Measurements from ENCODE around the gene SLC1A2.

The SLC1A2 gene

DNA sequence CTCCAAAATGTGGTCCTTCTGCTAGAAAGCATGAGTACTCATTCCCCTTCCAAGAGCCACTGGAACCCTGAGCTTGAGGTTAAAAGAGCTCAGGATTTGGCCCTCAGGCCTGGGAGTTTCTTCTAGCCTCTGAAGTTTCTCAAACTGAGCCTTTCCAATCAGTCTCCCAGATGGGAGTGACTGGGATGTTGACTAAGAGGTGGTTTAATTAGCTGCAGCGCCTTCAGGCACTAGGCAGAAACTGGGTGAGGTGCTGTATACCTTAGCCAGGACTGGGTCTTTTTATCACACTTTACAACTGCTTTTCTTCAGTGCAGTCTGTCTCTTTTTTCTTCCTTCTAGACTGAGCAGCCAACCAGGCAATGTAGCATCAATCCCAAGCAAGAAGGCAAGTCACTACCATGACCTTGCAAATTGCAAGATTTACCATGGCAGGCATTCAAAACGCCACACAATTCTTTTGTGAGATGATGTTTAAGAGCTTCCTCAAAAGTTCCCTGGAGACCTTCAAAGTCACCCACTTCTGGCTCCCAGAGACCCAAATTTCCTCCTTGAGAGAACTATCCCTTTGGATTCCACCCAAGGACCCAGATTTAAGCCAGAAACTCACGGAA, 93.0 kb downstream of the SLC1A2 start:
- H3K4me1 ChIP-seq = no peaks in the 10 kb centered on the region
- no peaks in the 10 kb centered on the region for H3K9me3 ChIP-seq
- TF ChIP-seq, protein P1, sequence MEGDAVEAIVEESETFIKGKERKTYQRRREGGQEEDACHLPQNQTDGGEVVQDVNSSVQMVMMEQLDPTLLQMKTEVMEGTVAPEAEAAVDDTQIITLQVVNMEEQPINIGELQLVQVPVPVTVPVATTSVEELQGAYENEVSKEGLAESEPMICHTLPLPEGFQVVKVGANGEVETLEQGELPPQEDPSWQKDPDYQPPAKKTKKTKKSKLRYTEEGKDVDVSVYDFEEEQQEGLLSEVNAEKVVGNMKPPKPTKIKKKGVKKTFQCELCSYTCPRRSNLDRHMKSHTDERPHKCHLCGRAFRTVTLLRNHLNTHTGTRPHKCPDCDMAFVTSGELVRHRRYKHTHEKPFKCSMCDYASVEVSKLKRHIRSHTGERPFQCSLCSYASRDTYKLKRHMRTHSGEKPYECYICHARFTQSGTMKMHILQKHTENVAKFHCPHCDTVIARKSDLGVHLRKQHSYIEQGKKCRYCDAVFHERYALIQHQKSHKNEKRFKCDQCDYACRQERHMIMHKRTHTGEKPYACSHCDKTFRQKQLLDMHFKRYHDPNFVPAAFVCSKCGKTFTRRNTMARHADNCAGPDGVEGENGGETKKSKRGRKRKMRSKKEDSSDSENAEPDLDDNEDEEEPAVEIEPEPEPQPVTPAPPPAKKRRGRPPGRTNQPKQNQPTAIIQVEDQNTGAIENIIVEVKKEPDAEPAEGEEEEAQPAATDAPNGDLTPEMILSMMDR (IDR thresholded peaks at IDR 0.05; ENCODE audit: low read depth, low read length) = no peak
- no peak for DNase-seq
- H3K4me3 ChIP-seq (ENCODE audit: low read depth, low read length) = no peak overlapping the region
- H3K36me3 ChIP-seq = no peaks in the 10 kb centered on the region
- no peaks in the 10 kb centered on the region for H3K27me3 ChIP-seq

DNA sequence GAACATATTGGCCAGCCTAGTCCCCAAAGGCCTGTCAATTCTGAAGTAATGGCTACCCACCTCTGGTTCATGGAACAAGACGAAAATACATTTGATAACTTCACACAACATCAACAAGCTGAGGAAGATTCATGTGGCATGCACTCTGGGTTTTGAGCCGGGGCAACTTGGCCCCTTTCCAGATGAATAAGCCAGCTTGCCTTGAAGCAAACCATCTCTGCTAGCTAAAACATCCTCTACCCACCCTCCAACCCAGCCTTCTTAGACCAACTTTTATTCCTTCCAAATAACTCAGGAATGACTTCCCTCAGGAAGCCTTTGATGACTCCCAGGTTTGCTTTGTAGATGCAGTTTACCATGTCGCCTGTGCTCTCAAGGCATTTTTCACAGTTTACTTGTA, 94.4 kb downstream of the SLC1A2 start:
- H3K4me1 ChIP-seq = no peaks in the 10 kb centered on the region
- no peaks in the 10 kb centered on the region for H3K9me3 ChIP-seq
- no peaks in the 10 kb centered on the region for H3K27me3 ChIP-seq
- TF ChIP-seq, protein P1 (IDR thresholded peaks at IDR 0.05; ENCODE audit: low read depth, low read length) = no peak
- H3K36me3 ChIP-seq = no peaks in the 10 kb centered on the region
- H3K4me3 ChIP-seq (ENCODE audit: low read depth, low read length) = no peak overlapping the region
- DNase-seq = no peak

DNA sequence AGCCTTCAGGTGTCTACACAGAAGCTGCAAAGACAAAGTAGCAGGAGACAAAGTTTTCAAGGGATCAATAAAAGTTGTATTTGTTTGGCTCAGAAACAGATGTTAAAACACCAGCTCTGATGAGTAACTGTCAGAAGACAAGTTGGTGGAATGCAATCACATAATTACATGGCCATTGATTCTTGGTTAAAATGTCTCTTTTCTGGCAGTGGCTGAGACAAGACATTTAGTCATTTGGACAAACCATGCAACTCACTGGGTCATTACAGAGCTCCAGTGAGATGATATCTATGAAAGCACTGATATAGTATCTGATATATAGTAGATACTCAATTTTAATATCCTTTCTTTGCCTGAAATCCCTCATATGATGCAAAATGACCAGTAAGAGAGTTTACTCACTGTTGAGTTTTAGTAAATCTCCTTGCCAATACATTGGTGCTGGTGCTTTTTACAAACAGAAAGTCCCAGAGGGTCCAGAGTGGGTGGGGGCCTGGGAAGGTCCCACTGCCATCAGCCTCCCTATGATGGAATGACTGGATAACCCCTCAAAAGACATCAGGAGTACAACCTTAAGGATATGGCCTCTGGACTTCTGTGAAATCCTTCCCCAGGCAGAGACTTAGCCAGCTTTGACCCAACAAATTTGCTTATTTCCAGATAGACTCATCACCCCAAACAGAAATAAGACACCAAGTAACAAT, 95.0 kb downstream of the SLC1A2 start:
- H3K27me3 ChIP-seq = no peaks in the 10 kb centered on the region
- TF ChIP-seq, protein P1 (IDR thresholded peaks at IDR 0.05; ENCODE audit: low read depth, low read length) = no peak
- no peak for DNase-seq
- H3K36me3 ChIP-seq = no peaks in the 10 kb centered on the region
- no peaks in the 10 kb centered on the region for H3K9me3 ChIP-seq
- no peaks in the 10 kb centered on the region for H3K4me1 ChIP-seq
- H3K4me3 ChIP-seq (ENCODE audit: low read depth, low read length) = no peak overlapping the region

- Histone ChIP-seq H3K4me3 (ENCODE audit: low read depth, low read length) (no peak overlapping the region), H3K4me1 (no peaks in the 10 kb centered on the region), H3K9me3 (no peaks in the 10 kb centered on the region), H3K36me3 (no peaks in the 10 kb centered on the region), H3K27me3 (no peaks in the 10 kb centered on the region)
- TF ChIP-seq, protein P1 (IDR thresholded peaks at IDR 0.05; ENCODE audit: low read depth, low read length) = no peak
- DNase-seq = no peak
These were observed 96.1 kb downstream of the SLC1A2 start for GRCh38 chr11:35323076-35323868.

- DNase-seq = no peak
- Histone ChIP-seq H3K9me3 (no peaks in the 10 kb centered on the region), H3K4me1 (no peaks in the 10 kb centered on the region), H3K27me3 (no peaks in the 10 kb centered on the region), H3K4me3 (ENCODE audit: low read depth, low read length) (no peak overlapping the region), H3K36me3 (no peaks in the 10 kb centered on the region)
- TF ChIP-seq, protein P1 (IDR thresholded peaks at IDR 0.05; ENCODE audit: low read depth, low read length) = no peak
These were observed 96.9 kb downstream of the SLC1A2 start for GRCh38 chr11:35322318-35322979.
